A204.1 (cell line): Measurements from ENCODE around the gene TADA3.

ENCODE experiments used
- FAIRE-seq: peaks from 2 replicates; lab custom pipeline; 2012; peaks lifted over from hg19 to GRCh38; lab: Jason Lieb, UNC

TADA3 gene

GRCh38 chr3:9792405-9793160 is at the start of gene TADA3, which contains the start of gene ARPC4:
TADA3 (minus strand) TSS chr3:9792473; CDS start chr3:9791466, 1,007 bp downstream.
ARPC4 (plus strand) TSS chr3:9793082; CDS start chr3:9793122, 40 bp downstream.
- FAIRE-seq = no peak

GRCh38 chr3:9841015-9841414 is 48.7 kb upstream of the TADA3 start:
- FAIRE-seq = no peak

GRCh38 chr3:9838856-9839255 is 46.6 kb upstream of the TADA3 start:
- FAIRE-seq = no peak

- no peak for FAIRE-seq
These were observed 45.7 kb upstream of the TADA3 start for GRCh38 chr3:9837701-9838582.

GRCh38 chr3:9834520-9835380 is 42.5 kb upstream of the TADA3 start:
- FAIRE-seq = no peak

- FAIRE-seq = no peak
These were observed 40.8 kb upstream of the TADA3 start for GRCh38 chr3:9833078-9833477.

- no peak for FAIRE-seq
These were observed 39.0 kb upstream of the TADA3 start for GRCh38 chr3:9831253-9831652.

- no peak for FAIRE-seq
These were observed 36.8 kb upstream of the TADA3 start for GRCh38 chr3:9828801-9829755.

GRCh38 chr3:9826815-9827573 is 34.7 kb upstream of the TADA3 start:
- no peak for FAIRE-seq

GRCh38 chr3:9825451-9826040 is 33.3 kb upstream of the TADA3 start:
- no peak for FAIRE-seq

- no peak for FAIRE-seq
These were observed 28.7 kb upstream of the TADA3 start for GRCh38 chr3:9820946-9821345.

- FAIRE-seq = no peak
These were observed 28.3 kb upstream of the TADA3 start for GRCh38 chr3:9820543-9820942.

- FAIRE-seq = no peak
These were observed 26.5 kb upstream of the TADA3 start for GRCh38 chr3:9818666-9819335.

- FAIRE-seq = no peak
These were observed 25.2 kb upstream of the TADA3 start for GRCh38 chr3:9817436-9817835.

GRCh38 chr3:9815986-9816385 is 23.7 kb upstream of the TADA3 start:
- FAIRE-seq = no peak

GRCh38 chr3:9812870-9813483 is 20.7 kb upstream of the TADA3 start:
- no peak for FAIRE-seq

- FAIRE-seq = no peak
These were observed 18.6 kb upstream of the TADA3 start for GRCh38 chr3:9810846-9811245.

GRCh38 chr3:9810433-9810770 is 18.1 kb upstream of the TADA3 start:
- no peak for FAIRE-seq
